ENCODE data around the gene TAF1D.

- TF ChIP-seq CTCF (IDR thresholded peaks at IDR 0.05; ENCODE audit: insufficient read depth, low read depth, low read length) (no peak), EZH2 (IDR thresholded peaks at IDR 0.05; ENCODE audit: insufficient read depth, low read length) (no peak)
Observed at GRCh38 chr11:93757301-93757700, 16.0 kb upstream of the TAF1D start.
